HepG2 (cell line): Measurements from ENCODE around the gene MKS1. TPM values are rescaled to one million over a fixed set of nuclear protein-coding genes. Genes with fewer than 3 reads are reported as not detected.

Experiments
- CENPX ChIP-seq: sonication (generic); formaldehyde crosslinking; IDR thresholded peaks from 2 replicates; pipeline ENCODE4 v1.9.0; 2021; ENCODE audit warnings: mild to moderate bottlenecking, missing genetic modification reagents, moderate library complexity
- EED ChIP-seq: sonication (generic); formaldehyde crosslinking; IDR thresholded peaks from 2 replicates; pipeline ENCODE4 v1.5.0; 2020; ENCODE audit warnings: mild to moderate bottlenecking, missing genetic modification reagents
- FOXO4 ChIP-seq: sonication (generic); formaldehyde crosslinking; conservative IDR thresholded peaks from 2 replicates; pipeline ENCODE4 v1.8.1; 2023; ENCODE audit warnings: missing genetic modification reagents
- GMEB1 ChIP-seq: sonication (generic); formaldehyde crosslinking; IDR thresholded peaks from 2 replicates; pipeline ENCODE4 v1.5.1; 2020; ENCODE audit warnings: missing genetic modification reagents, mild to moderate bottlenecking, borderline replicate concordance
- IKZF5 ChIP-seq: IDR thresholded peaks from 2 replicates; pipeline ENCODE4 v1.6.1; 2018; ENCODE audit warnings: missing genetic modification reagents, mild to moderate bottlenecking, missing compliant biosample characterization
- MAF1 ChIP-seq: sonication (generic); formaldehyde crosslinking; IDR thresholded peaks from 2 replicates; pipeline ENCODE4 v1.5.0; 2020; ENCODE audit warnings: missing genetic modification reagents, borderline replicate concordance
- MYNN ChIP-seq: sonication (generic); formaldehyde crosslinking; IDR thresholded peaks from 2 replicates; pipeline ENCODE4 v1.4.0; 2020; ENCODE audit warnings: mild to moderate bottlenecking, low read depth, missing genetic modification reagents
- TP53 ChIP-seq: sonication (generic); formaldehyde crosslinking; conservative IDR thresholded peaks from 2 replicates; pipeline ENCODE4 v1.4.0; 2020; ENCODE audit warnings: missing genetic modification reagents
- TRAFD1 ChIP-seq: sonication (generic); formaldehyde crosslinking; IDR thresholded peaks from 2 replicates; pipeline ENCODE4 v1.5.1; 2020; ENCODE audit warnings: missing genetic modification reagents, mild to moderate bottlenecking, borderline replicate concordance
- ZBTB7B ChIP-seq: sonication (generic); formaldehyde crosslinking; IDR thresholded peaks from 2 replicates; pipeline ENCODE4 v1.4.0; 2020; ENCODE audit warnings: missing genetic modification reagents
- ZFX ChIP-seq: sonication (generic); formaldehyde crosslinking; IDR thresholded peaks from 2 replicates; pipeline ENCODE4 v1.4.0; 2020; ENCODE audit warnings: mild to moderate bottlenecking, low read depth, missing genetic modification reagents, moderate library complexity
- ZKSCAN5 ChIP-seq: sonication (generic); formaldehyde crosslinking; IDR thresholded peaks from 2 replicates; pipeline ENCODE4 v1.5.1; 2020; ENCODE audit warnings: mild to moderate bottlenecking, missing genetic modification reagents
- ZNF143 ChIP-seq: sonication (generic); formaldehyde crosslinking; IDR thresholded peaks from 2 replicates; pipeline ENCODE4 v1.4.0; 2020; ENCODE audit warnings: missing genetic modification reagents
- ZNF280D ChIP-seq: sonication (generic); formaldehyde crosslinking; IDR thresholded peaks from 2 replicates; pipeline ENCODE4 v1.5.1; 2020; ENCODE audit warnings: mild to moderate bottlenecking, missing genetic modification reagents
- ZNF432 ChIP-seq: sonication (generic); formaldehyde crosslinking; IDR thresholded peaks from 2 replicates; pipeline ENCODE4 v1.5.0; 2020; ENCODE audit warnings: missing genetic modification reagents, mild to moderate bottlenecking, borderline replicate concordance
- ZNF556 ChIP-seq: sonication (generic); formaldehyde crosslinking; IDR thresholded peaks from 2 replicates; pipeline ENCODE4 v1.4.0; 2020; ENCODE audit warnings: mild to moderate bottlenecking, missing genetic modification reagents, borderline replicate concordance
- ZNF614 ChIP-seq: IDR thresholded peaks from 2 replicates; pipeline ENCODE4 v1.6.1; 2018; ENCODE audit warnings: missing biosample characterization, missing genetic modification reagents, inconsistent platforms, borderline replicate concordance
- ZNF878 ChIP-seq: sonication (generic); formaldehyde crosslinking; IDR thresholded peaks from 2 replicates; pipeline ENCODE4 v1.8.1; 2023; ENCODE audit warnings: mild to moderate bottlenecking, missing genetic modification reagents, moderate library complexity
- ZSCAN31 ChIP-seq: sonication (generic); formaldehyde crosslinking; IDR thresholded peaks from 2 replicates; pipeline ENCODE4 v1.5.0; 2020; ENCODE audit warnings: low read depth, mild to moderate bottlenecking, missing genetic modification reagents
- polyA plus RNA-seq, 8 experiments: library from polyadenylated mRNA; depleted of rRNA in 3 of 8; stranded (reverse) in 7 of 8; unstranded in 1 of 8; fragments of >200 nt; fragmentation: Illumina TruSeq in 4 of 8; extraction: Trizol in 4 of 8; gene quantifications; 2 replicates each; pipeline versions ENCODE4 v1.2.1 to v1.2.3, GENCODE V29; 2011 to 2016; ENCODE audit warnings: low read depth in 4 of 8, missing spikeins in 1 of 8, mixed read lengths in 1 of 8; ENCODE audit not compliant: insufficient read depth in 1 of 8
- total RNA-seq, 5 experiments: library from RNA; depleted of rRNA; stranded (reverse); fragments of >200 nt; fragmentation: Illumina TruSeq; extraction: Trizol; gene quantifications; 2 replicates each; pipeline ENCODE4 v1.2.3, GENCODE V29; 2016; ENCODE audit warnings: low read depth in 1 of 5

Gene MKS1
- total and polyA plus RNA-seq, 2 of the 13 experiments (the other 11 are each of a cell fraction or from before 2014, with no cell fraction given) = 16.1 to 26.3 TPM

GRCh38 chr17:58249270-58250133 lies 30.4 kb upstream of the MKS1 start (continued):
- peak; percentile 50; the same call in 1 of the 2 replicates for TF ChIP-seq IKZF5 (CRISPR knock-in tag)
- TF ChIP-seq MAF1 = peak; percentile 90; the same call in 1 of the 2 replicates
- TF ChIP-seq ZNF143 = no peak
- TF ChIP-seq GMEB1 = peak; percentile 57
- peak; percentile 83 for TF ChIP-seq ZNF878 (CRISPR knock-in tag)
- no peak for TF ChIP-seq MYNN (CRISPR knock-in tag)
- 0 out of 2 replicates have a peak, but pooled peaks have one; percentile 43 for TF ChIP-seq ZNF280D (CRISPR knock-in tag)
- TF ChIP-seq FOXO4 (CRISPR knock-in tag) = no peak
- peak; percentile 78; the same call in 1 of the 2 replicates for TF ChIP-seq EED (CRISPR knock-in tag)
- TF ChIP-seq TRAFD1 = no peak
- no peak; the same call in 1 of the 2 replicates for TF ChIP-seq ZFX (CRISPR knock-in tag)
- TF ChIP-seq ZSCAN31 (CRISPR knock-in tag) = peak; percentile 83
- no peak for TF ChIP-seq TP53 (CRISPR knock-in tag)
- TF ChIP-seq ZNF614 (CRISPR knock-in tag) = peak; percentile 70; the same call in 1 of the 2 replicates
- 0 out of 2 replicates have a peak, but pooled peaks have one; percentile 43 for TF ChIP-seq ZBTB7B (CRISPR knock-in tag)
- TF ChIP-seq CENPX (CRISPR knock-in tag) = no peak
- 0 out of 2 replicates have a peak, but pooled peaks have one; percentile 55 for TF ChIP-seq ZKSCAN5 (CRISPR knock-in tag)
- no peak for TF ChIP-seq ZNF432
- TF ChIP-seq ZNF556 (CRISPR knock-in tag) = no peak
